Endometrial microvascular endothelial cells (primary cell): ENCODE measurements around the gene MYO5C. TPM values are rescaled to one million over a fixed set of nuclear protein-coding genes. Genes with fewer than 3 reads are reported as not detected.

Experiments
- in situ Hi-C: cut with HindIII; loops from 2 replicates; pipeline ENCODE4 v1.10.0; 2017; ENCODE audit warnings: low sequenced_read_pairs, low pct_unique_long_range_greater_than_20kb; ENCODE audit errors: inconsistent ontology term
- total RNA-seq: library from RNA; depleted of rRNA; stranded (reverse); fragments of >200 nt; gene quantifications from one replicate; pipeline ENCODE4 v1.2.3, GENCODE V29; 2015; ENCODE audit errors: inconsistent ontology term

Gene MYO5C
- total RNA-seq: 2.7 TPM

GRCh38 chr15:52295421-52296001 lies at the start of gene MYO5C:
TSS of gene MYO5C (minus strand) at chr15:52295804. CDS start at chr15:52295636, 168 bp downstream.
- in situ Hi-C loops: no loop called here

GRCh38 chr15:52344592-52344991 lies 49.0 kb upstream of the MYO5C start:
- in situ Hi-C loops: no loop called here

- in situ Hi-C loops: no loop called here
These were observed 48.2 kb upstream of the MYO5C start for GRCh38 chr15:52343831-52344230.

- in situ Hi-C loops: no loop called here
These were observed 44.5 kb upstream of the MYO5C start for GRCh38 chr15:52340093-52340492.

GRCh38 chr15:52338891-52339290 lies 43.3 kb upstream of the MYO5C start:
- in situ Hi-C loops: no loop called here

GRCh38 chr15:52338058-52338457 lies 42.5 kb upstream of the MYO5C start:
- in situ Hi-C loops: no loop called here

GRCh38 chr15:52337198-52337853 lies 41.7 kb upstream of the MYO5C start:
- in situ Hi-C loops: no loop called here

- in situ Hi-C loops: no loop called here
These were observed 40.9 kb upstream of the MYO5C start for GRCh38 chr15:52336529-52336928.

GRCh38 chr15:52334491-52335160 lies 39.0 kb upstream of the MYO5C start:
- in situ Hi-C loops: no loop called here

GRCh38 chr15:52331490-52332240 lies 36.1 kb upstream of the MYO5C start:
- in situ Hi-C loops: no loop called here

GRCh38 chr15:52329987-52330386 lies 34.4 kb upstream of the MYO5C start:
- in situ Hi-C loops: no loop called here

GRCh38 chr15:52329150-52329549 lies 33.5 kb upstream of the MYO5C start:
- in situ Hi-C loops: no loop called here

GRCh38 chr15:52328680-52329079 lies 33.1 kb upstream of the MYO5C start:
- in situ Hi-C loops: no loop called here

- in situ Hi-C loops: no loop called here
These were observed 31.2 kb upstream of the MYO5C start for GRCh38 chr15:52326756-52327155.

- in situ Hi-C loops: no loop called here
These were observed 28.5 kb upstream of the MYO5C start for GRCh38 chr15:52324109-52324508.

GRCh38 chr15:52318729-52319500 lies 23.3 kb upstream of the MYO5C start:
- in situ Hi-C loops: no loop called here

- in situ Hi-C loops: no loop called here
These were observed 22.1 kb upstream of the MYO5C start for GRCh38 chr15:52317688-52318087.

- in situ Hi-C loops: no loop called here
These were observed 21.4 kb upstream of the MYO5C start for GRCh38 chr15:52317022-52317421.

- in situ Hi-C loops: no loop called here
These were observed 13.5 kb upstream of the MYO5C start for GRCh38 chr15:52309154-52309548.
